GM10266 (cell line): Measurements from ENCODE around the gene SRP9.
"Not testable (repeated sequence)": the region's sequence is repeated elsewhere in the genome, so short reads cannot be mapped to it uniquely, and the experiment has no call there.

Experiments used
- DNase-seq: peaks from one replicate; pipeline ENCODE4 v3.0.0; 2012; ENCODE audit errors: extremely low spot score
- CTCF ChIP-seq: IDR thresholded peaks from 2 replicates; pipeline ENCODE4 v1.5.1; 2012; ENCODE audit warnings: mild to moderate bottlenecking, low read depth; ENCODE audit not compliant: control insufficient read depth, insufficient read depth; ENCODE audit errors: missing control alignments

The SRP9 gene

GRCh38 chr1:225777058-225777582, 506 bp upstream of the SRP9 start:
- DNase-seq = no peak
- TF ChIP-seq CTCF = no peak

GRCh38 chr1:225778337-225778669, 677 bp downstream of the SRP9 start:
- DNase-seq = no peak
- TF ChIP-seq CTCF = no peak

- DNase-seq = not testable (repeated sequence)
Observed at GRCh38 chr1:225779165-225779564, 1.5 kb downstream of the SRP9 start.

GRCh38 chr1:225780134-225780533, 2.5 kb downstream of the SRP9 start:
- no peak for DNase-seq
- TF ChIP-seq CTCF = no peak

- no peak for DNase-seq
- no peak for TF ChIP-seq CTCF
Observed at GRCh38 chr1:225780630-225781029, 3.0 kb downstream of the SRP9 start.

- DNase-seq = not testable (repeated sequence)
Observed at GRCh38 chr1:225789142-225789541, 11.5 kb downstream of the SRP9 start.

- DNase-seq = no peak
- no peak for TF ChIP-seq CTCF
Observed at GRCh38 chr1:225794954-225795353, 17.3 kb downstream of the SRP9 start.

GRCh38 chr1:225796097-225796496, 18.5 kb downstream of the SRP9 start:
- not testable (repeated sequence) for DNase-seq

GRCh38 chr1:225801146-225801545, 23.5 kb downstream of the SRP9 start:
- DNase-seq = not testable (repeated sequence)

- TF ChIP-seq CTCF = no peak
- no peak for DNase-seq
Observed at GRCh38 chr1:225806249-225806648, 28.6 kb downstream of the SRP9 start.

- DNase-seq = not testable (repeated sequence)
Observed at GRCh38 chr1:225806736-225807135, 29.1 kb downstream of the SRP9 start.
